Retinal pigment epithelial cell (primary cell): ENCODE data around the gene TAS2R20.
A peak's percentile ranks its signal among the peaks of the same experiment; 100 is the strongest.
"Not testable (repeated sequence)": the region's sequence is repeated elsewhere in the genome, so short reads cannot be mapped to it uniquely, and the experiment has no call there.

ENCODE experiments used
- DNase-seq: peaks from one replicate; pipeline ENCODE4 v3.0.0-alpha.2; 2010; ENCODE audit warnings: low read depth
- H3K4me3 ChIP-seq: 2 replicates; pipeline ENCODE4 v1.5.1; 2011; ENCODE audit warnings: mild to moderate bottlenecking, low read length, control low read depth, moderate library complexity
- TF ChIP-seq, protein P1 (sequence below): conservative IDR thresholded peaks from 2 replicates; pipeline ENCODE4 v1.5.1; 2011; ENCODE audit warnings: low read depth, low read length, control low read depth, inconsistent platforms

TAS2R20 gene, protein sequence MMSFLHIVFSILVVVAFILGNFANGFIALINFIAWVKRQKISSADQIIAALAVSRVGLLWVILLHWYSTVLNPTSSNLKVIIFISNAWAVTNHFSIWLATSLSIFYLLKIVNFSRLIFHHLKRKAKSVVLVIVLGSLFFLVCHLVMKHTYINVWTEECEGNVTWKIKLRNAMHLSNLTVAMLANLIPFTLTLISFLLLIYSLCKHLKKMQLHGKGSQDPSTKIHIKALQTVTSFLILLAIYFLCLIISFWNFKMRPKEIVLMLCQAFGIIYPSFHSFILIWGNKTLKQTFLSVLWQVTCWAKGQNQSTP

DNA sequence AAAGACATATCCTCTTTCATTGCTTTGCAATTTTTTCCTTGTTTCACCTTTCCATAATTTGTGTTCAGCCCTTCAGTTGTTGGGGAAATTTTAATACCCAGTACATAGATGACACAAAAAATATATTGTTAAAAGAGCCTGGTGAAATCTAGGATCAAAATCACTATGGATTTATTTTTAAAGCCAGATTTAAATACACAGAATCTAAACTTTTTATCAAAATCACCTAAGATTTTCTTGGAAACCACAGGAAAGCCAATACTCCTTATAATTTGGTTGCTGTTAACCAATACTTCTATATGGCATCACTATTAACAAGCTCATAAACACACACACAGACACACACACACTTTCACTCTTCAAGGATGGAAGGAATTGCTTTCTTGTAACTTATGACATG, at the start of gene TAS2R20:
TAS2R20 (minus strand) TSS at position 101 of the 400 bp plus-strand sequence. CDS start 429 bp downstream, outside the sequence.
- no peak within 1 kb of the TSS for H3K4me3 ChIP-seq
- TF ChIP-seq, protein P1, sequence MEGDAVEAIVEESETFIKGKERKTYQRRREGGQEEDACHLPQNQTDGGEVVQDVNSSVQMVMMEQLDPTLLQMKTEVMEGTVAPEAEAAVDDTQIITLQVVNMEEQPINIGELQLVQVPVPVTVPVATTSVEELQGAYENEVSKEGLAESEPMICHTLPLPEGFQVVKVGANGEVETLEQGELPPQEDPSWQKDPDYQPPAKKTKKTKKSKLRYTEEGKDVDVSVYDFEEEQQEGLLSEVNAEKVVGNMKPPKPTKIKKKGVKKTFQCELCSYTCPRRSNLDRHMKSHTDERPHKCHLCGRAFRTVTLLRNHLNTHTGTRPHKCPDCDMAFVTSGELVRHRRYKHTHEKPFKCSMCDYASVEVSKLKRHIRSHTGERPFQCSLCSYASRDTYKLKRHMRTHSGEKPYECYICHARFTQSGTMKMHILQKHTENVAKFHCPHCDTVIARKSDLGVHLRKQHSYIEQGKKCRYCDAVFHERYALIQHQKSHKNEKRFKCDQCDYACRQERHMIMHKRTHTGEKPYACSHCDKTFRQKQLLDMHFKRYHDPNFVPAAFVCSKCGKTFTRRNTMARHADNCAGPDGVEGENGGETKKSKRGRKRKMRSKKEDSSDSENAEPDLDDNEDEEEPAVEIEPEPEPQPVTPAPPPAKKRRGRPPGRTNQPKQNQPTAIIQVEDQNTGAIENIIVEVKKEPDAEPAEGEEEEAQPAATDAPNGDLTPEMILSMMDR, result no peak
- no peak for DNase-seq

DNA sequence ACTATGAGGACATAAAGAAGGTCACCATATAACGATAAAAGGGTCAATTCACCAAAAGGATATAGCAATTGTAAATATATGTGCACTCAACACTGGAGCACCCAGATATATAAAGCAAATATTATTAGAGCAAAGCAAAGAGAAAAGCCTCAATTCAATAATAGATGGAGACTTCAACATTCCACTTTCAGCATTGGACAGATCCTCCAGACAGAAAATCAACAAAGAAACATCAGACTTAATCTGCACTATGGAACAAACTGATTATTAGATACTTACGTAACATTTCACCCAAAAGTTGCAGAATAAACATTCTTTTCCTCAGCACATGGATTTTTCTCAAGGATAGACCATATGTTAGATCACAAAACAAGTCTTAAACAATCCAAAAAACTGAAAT, 43.3 kb upstream of the TAS2R20 start:
- not testable (repeated sequence) for DNase-seq, H3K4me3 ChIP-seq

DNA sequence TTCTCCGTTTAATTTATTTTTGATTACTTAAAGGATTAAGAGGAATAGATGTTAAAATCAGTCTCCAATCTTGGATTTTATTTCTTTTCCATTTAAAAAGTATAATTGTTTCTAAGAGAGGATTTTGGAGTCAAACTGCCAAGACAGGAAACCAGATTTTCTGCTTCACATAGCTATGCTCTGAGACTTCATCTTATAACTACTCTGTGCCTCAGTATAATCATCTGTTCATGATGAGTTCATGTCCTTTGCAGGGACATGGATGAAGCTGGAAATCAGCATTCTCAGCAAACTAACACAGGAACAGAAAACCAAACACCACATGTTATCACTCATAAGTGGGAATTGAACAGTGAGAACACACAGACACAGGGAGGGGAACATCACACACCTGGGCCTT, 42.1 kb upstream of the TAS2R20 start:
- DNase-seq, result no peak
- TF ChIP-seq, protein P1, result no peak
- H3K4me3 ChIP-seq, result no peak overlapping the region

DNA sequence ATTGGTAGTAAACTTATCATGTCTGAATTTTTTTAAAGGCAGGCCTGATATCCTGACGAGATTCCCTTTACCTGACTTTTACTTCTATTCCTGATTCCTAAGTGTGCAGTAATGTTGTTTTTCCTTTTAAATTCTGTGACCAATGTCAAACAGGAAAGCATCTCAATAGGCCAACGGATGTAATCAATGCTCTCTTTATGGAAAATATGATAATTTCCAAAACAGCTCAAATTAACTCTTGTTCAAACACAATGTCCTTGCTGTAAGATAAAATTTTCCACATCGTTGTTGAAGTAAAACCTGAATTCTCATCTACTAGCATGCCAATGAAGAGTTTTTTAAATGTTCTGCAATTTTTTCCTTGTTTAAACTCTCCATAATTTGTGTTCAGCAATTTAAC, 41.1 kb upstream of the TAS2R20 start:
- H3K4me3 ChIP-seq, result no peak overlapping the region
- no peak for DNase-seq
- TF ChIP-seq, protein P1, result no peak

DNA sequence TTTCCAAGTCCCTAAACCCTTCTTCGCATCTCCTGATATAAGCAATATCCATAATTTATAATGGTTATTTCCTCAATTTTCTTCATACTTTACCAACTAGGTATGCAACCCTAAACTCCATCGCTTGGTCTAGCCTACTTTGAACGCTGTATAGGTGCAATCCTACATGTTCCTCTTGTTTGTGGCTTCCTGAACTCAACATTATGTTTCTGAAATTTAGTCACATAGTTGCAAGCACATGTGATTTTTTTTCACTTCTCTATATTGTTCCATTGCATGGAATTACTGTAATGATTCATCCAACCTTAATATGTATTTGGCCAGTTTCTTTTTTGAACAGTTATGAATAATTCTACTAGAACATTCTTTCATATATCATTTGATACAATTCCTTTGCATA, 35.9 kb upstream of the TAS2R20 start:
- DNase-seq, H3K4me3 ChIP-seq: not testable (repeated sequence)

DNA sequence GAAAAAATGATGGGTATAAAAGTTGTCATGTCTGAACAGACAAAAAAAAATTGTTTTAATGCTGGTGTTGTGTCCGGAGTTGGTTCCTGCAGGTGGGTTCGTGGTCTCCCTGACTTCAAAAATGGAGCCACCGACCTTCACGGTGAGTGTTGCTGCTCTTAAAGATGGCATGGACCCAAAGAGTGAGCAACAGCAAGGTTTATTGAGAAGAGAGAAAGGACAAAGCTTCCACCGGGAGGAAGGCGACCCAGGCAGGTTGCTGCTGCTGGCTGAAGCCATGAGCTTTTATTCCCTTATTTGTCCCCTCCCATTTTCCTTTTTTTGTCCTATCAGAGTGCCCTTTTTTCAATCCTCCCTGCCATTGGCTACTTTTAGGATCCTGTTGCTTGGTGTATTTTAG, 33.2 kb upstream of the TAS2R20 start, which contains the start of gene TAS2R31:
TAS2R31 (minus strand) TSS at position 101 of the 400 bp plus-strand sequence; CDS start at position 29, 72 bp downstream.
- no peak within 1 kb of the TSS for H3K4me3 ChIP-seq
- TF ChIP-seq, protein P1, result no peak
- no peak for DNase-seq

DNA sequence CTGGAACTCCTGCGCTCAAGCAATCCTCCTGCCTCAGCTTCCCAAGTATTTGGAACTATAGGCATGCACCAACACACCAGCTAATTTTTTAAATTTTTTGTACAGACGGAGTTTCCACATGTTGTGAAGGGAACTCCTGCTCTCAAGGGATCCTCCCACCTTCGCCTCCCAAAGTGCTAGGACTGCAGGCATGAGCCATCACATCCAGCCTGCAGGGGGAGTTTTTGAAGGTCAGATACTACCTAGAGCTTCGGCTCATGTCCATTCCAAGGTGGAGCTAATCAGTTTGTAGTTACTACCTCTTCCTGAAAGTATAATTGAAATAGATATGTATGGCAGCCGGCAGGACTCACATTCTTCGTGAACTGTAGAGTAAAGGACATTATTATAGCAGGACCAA, 28.0 kb upstream of the TAS2R20 start:
- H3K4me3 ChIP-seq, result no peak overlapping the region
- TF ChIP-seq, protein P1, result peak; percentile 16

DNA sequence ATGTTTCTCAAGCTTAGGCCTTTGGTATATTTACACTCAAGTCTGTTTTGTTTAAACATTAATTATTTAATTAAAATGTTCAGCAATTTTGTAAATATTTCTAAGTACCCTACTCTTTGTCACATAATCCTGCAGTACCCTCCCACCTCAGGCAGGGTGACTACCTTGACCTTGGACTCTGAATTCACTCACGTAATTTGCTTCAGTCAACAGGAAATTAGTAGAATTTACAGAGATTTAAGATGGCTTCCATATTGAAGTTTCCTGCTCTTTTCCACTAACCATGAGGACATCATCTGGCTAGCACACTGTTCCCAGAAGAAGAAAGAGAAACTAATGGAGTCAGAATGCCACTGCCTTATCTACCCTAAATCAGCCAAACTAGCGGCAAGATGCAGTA, 25.3 kb upstream of the TAS2R20 start:
- H3K4me3 ChIP-seq, result no peak overlapping the region
- TF ChIP-seq, protein P1, result no peak
- no peak for DNase-seq

More for the DNA sequence above, 28.0 kb upstream of the TAS2R20 start:
- no peak for DNase-seq
